Measurements from ENCODE around the gene COL4A3.

- TF ChIP-seq CTCF (IDR thresholded peaks at IDR 0.05; ENCODE audit: borderline replicate concordance, extremely low read depth, low read length, poor library complexity, severe bottlenecking) (no peak), EZH2 (IDR thresholded peaks at IDR 0.05; ENCODE audit: borderline replicate concordance, low read depth, low read length, severe bottlenecking) (no peak)
These were observed 173.0 kb downstream of the COL4A3 start for GRCh38 chr2:227337442-227337841.

Measured in DND-41 (cell line).